GM12891 (cell line): Measurements from ENCODE around the gene FARP2.

Source experiments
- POLR2A ChIP-seq: IDR thresholded peaks from 2 replicates; pipeline ENCODE4 v1.6.1; 2011; ENCODE audit warnings: low read depth, low read length, control low read depth
- POLR2AphosphoS5 ChIP-seq: IDR thresholded peaks from 2 replicates; pipeline ENCODE4 v1.6.1; 2011; ENCODE audit warnings: low read depth, low read length, control low read depth
- POU2F2 ChIP-seq: IDR thresholded peaks from 2 replicates; pipeline ENCODE4 v1.6.1; 2011; ENCODE audit warnings: low read depth, mild to moderate bottlenecking, control low read depth, low read length, moderate library complexity
- SPI1 ChIP-seq: IDR thresholded peaks from 2 replicates; pipeline ENCODE4 v1.6.1; 2011; ENCODE audit warnings: low read depth, low read length, control low read depth

DNA sequence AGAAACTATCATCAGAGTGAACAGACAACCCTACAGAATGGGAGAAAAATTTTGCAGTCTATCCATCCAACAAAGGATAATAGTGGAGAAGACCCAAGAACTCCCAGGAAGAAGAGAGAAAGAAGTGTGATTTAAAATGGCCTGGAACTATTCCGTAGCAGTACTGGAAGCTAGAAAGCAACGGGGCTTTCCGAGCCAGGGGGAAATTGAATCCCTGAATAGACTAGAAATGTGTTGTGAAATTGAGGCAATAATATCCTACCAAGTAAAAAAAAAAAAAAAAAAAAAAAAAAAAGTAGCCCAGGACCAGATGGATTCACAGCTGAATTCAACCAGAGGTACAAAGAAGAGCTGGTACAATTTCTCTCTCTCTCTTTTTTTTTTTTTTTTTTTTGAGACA lies 69.3 kb downstream of the FARP2 start:
- no peak for TF ChIP-seq SPI1
- no peak for TF ChIP-seq POLR2A
- TF ChIP-seq POLR2AphosphoS5 = no peak
- no peak for TF ChIP-seq POU2F2
